HepG2 (cell line): ENCODE results near the gene TMTC2. TPM values are rescaled to one million over a fixed set of nuclear protein-coding genes. Genes with fewer than 3 reads are reported as not detected.

Experiments
- ATAC-seq: fragments of 200-7000 bp; cut with Tn5 transposase; 3 replicates; pipeline ENCODE4 v1.9.1; 2020; ENCODE audit warnings: mild to moderate bottlenecking, moderate library complexity
- BruUV-seq: library from RNA; stranded (reverse); fragments of 400-500 nt; replicated peaks from 2 replicates; lab custom pipeline; 2021; lab: Mats Ljungman, UMichigan
- CTCF ChIA-PET: fragments of 300-600 bp; formaldehyde crosslinking; extraction: SDS; loops from one replicate; lab custom pipeline; 2021; ENCODE audit warnings: low total read pairs, inconsistent platforms, low intra/inter-chr PET ratio; lab: Yijun Ruan, JAX
- POLR2A ChIA-PET: fragments of 350-600 bp; sonication (Branson Sonifier 250); formaldehyde crosslinking; loops from one replicate; lab custom pipeline; 2020; ENCODE audit warnings: antibody characterized with exemption, inconsistent platforms; lab: Yijun Ruan, JAX
- DNase-seq: peaks from one replicate; pipeline ENCODE4 v3.0.0-alpha.2; 2015; ENCODE audit warnings: low spot score
- FAIRE-seq: peaks from 3 replicates; lab custom pipeline; 2011; peaks lifted over from hg19 to GRCh38; lab: Jason Lieb, UNC
- H2AFZ ChIP-seq: one replicate; pipeline ENCODE4 v1.6.1; 2011; ENCODE audit warnings: low read length, inconsistent platforms
- H3K27ac ChIP-seq: fragments of 300-600 bp; 3 replicates; pipeline ENCODE4 v1.8.0; 2011; ENCODE audit warnings: mixed run types, mild to moderate bottlenecking, mixed read lengths, low read length, inconsistent platforms; ENCODE audit not compliant: insufficient read depth; ENCODE audit errors: extremely low read length
- H3K27me3 ChIP-seq, 2 experiments: fragments of 200-600 bp in 1 of 2; 2 replicates in 1 of 2; 3 replicates in 1 of 2; pipeline versions ENCODE4 v1.6.0 to v1.8.0; 2011; ENCODE audit warnings: low read length in 2 of 2, mild to moderate bottlenecking in 2 of 2, moderate library complexity in 2 of 2, inconsistent platforms in 1 of 2; ENCODE audit not compliant: insufficient read depth in 2 of 2, control insufficient read depth in 1 of 2
- H3K36me3 ChIP-seq, 2 experiments: fragments of 200-600 bp in 1 of 2; replicated peaks in 1 of 2; 2 replicates in 1 of 2; 3 replicates in 1 of 2; pipeline versions ENCODE4 v1.5.1 to v1.8.0; 2011; ENCODE audit warnings: low read length in 2 of 2, inconsistent platforms in 1 of 2; ENCODE audit not compliant: insufficient read depth in 2 of 2, control insufficient read depth in 1 of 2
- H3K4me1 ChIP-seq: 2 replicates; pipeline ENCODE4 v1.5.1; 2012; ENCODE audit warnings: low read length, inconsistent platforms; ENCODE audit not compliant: insufficient read depth
- H3K4me2 ChIP-seq: 2 replicates; pipeline ENCODE4 v1.6.0; 2011; ENCODE audit warnings: low read depth, low read length, inconsistent platforms
- H3K4me3 ChIP-seq, 3 experiments: fragments of 200-600 bp in 1 of 3; sonication (generic), shearing (Covaris generic) in 1 of 3; replicated peaks in 1 of 3; 2 replicates each; pipeline ENCODE4 v1.5.1; 2011 to 2016; ENCODE audit warnings: low read length in 3 of 3, inconsistent platforms in 2 of 3, low read depth in 2 of 3, mild to moderate bottlenecking in 2 of 3, control low read depth in 1 of 3, mixed read lengths in 1 of 3; ENCODE audit not compliant: insufficient read depth in 1 of 3
- H3K79me2 ChIP-seq: one replicate; pipeline ENCODE4 v1.6.1; 2011; ENCODE audit warnings: low read length, inconsistent platforms; ENCODE audit not compliant: insufficient read depth
- H3K9ac ChIP-seq: 2 replicates; pipeline ENCODE4 v1.6.0; 2011; ENCODE audit warnings: mild to moderate bottlenecking, low read depth, low read length, inconsistent platforms; ENCODE audit not compliant: insufficient read depth
- H3K9me3 ChIP-seq: 2 replicates; pipeline ENCODE4 v1.5.1; 2012; ENCODE audit warnings: mild to moderate bottlenecking, low read length
- H4K20me1 ChIP-seq: 2 replicates; pipeline ENCODE4 v1.6.0; 2011; ENCODE audit warnings: inconsistent platforms, mild to moderate bottlenecking, low read length, moderate library complexity; ENCODE audit not compliant: insufficient read depth
- CHCHD3 ChIP-seq: sonication (generic); formaldehyde crosslinking; IDR thresholded peaks from 2 replicates; pipeline ENCODE4 v1.8.0; 2022; ENCODE audit warnings: mild to moderate bottlenecking, missing genetic modification reagents, moderate library complexity
- GABPB1 ChIP-seq: IDR thresholded peaks from 2 replicates; pipeline ENCODE4 v1.6.1; 2016; ENCODE audit warnings: mild to moderate bottlenecking, missing genetic modification reagents, moderate library complexity, missing compliant biosample characterization
- MAFG ChIP-seq: sonication (generic); formaldehyde crosslinking; IDR thresholded peaks from 2 replicates; pipeline ENCODE4 v1.5.1; 2020; ENCODE audit warnings: mild to moderate bottlenecking, missing genetic modification reagents
- MEF2D ChIP-seq: sonication (generic); formaldehyde crosslinking; IDR thresholded peaks from 2 replicates; pipeline ENCODE4 v1.5.1; 2020; ENCODE audit warnings: mild to moderate bottlenecking, missing genetic modification reagents
- NONO ChIP-seq, 2 experiments: fragments of 450-650 bp in 1 of 2; sonication (generic) in 1 of 2; formaldehyde crosslinking in 1 of 2; IDR thresholded peaks in 1 of 2; conservative IDR thresholded peaks in 1 of 2; 2 replicates each; pipeline versions ENCODE4 v1.6.1 to v1.8.0; 2017 to 2022; ENCODE audit warnings: mild to moderate bottlenecking in 1 of 2, missing genetic modification reagents in 1 of 2, moderate library complexity in 1 of 2
- PPARG ChIP-seq: conservative IDR thresholded peaks from 2 replicates; pipeline ENCODE4 v1.6.1; 2016; ENCODE audit warnings: missing biosample characterization, missing genetic modification reagents
- RFX5 ChIP-seq: IDR thresholded peaks from 2 replicates; pipeline ENCODE4 v1.6.1; 2011; ENCODE audit warnings: low read depth, low read length, improper control_type of control experiment
- SALL1 ChIP-seq: sonication (generic); formaldehyde crosslinking; IDR thresholded peaks from 2 replicates; pipeline ENCODE4 v1.8.0; 2022; ENCODE audit warnings: mild to moderate bottlenecking, missing genetic modification reagents
- SIN3B ChIP-seq: fragments of 150-350 bp; IDR thresholded peaks from 2 replicates; pipeline ENCODE4 v1.6.1; 2014; ENCODE audit warnings: low read length
- SKI ChIP-seq: fragments of 450-650 bp; IDR thresholded peaks from one replicate; pipeline ENCODE4 v1.6.1; 2018; ENCODE audit warnings: mild to moderate bottlenecking; ENCODE audit not compliant: partially characterized antibody
- U2AF2 ChIP-seq: fragments of 200-400 bp; formaldehyde crosslinking; IDR thresholded peaks from 2 replicates; pipeline ENCODE4 v1.6.1; 2017; ENCODE audit warnings: low read depth, mild to moderate bottlenecking, low read length
- ZNF354B ChIP-seq: sonication (generic); formaldehyde crosslinking; IDR thresholded peaks from 2 replicates; pipeline ENCODE4 v1.8.0; 2022; ENCODE audit warnings: mild to moderate bottlenecking, missing genetic modification reagents
- ZNF543 ChIP-seq: sonication (generic); formaldehyde crosslinking; IDR thresholded peaks from 2 replicates; pipeline ENCODE4 v1.4.0; 2020; ENCODE audit warnings: mild to moderate bottlenecking, missing genetic modification reagents
- ZNF547 ChIP-seq: sonication (generic); formaldehyde crosslinking; IDR thresholded peaks from 2 replicates; pipeline ENCODE4 v1.5.1; 2020; ENCODE audit warnings: mild to moderate bottlenecking, missing genetic modification reagents
- ZNF75D ChIP-seq: sonication (generic); formaldehyde crosslinking; IDR thresholded peaks from 2 replicates; pipeline ENCODE4 v1.8.1; 2023; ENCODE audit warnings: missing genetic modification reagents, mild to moderate bottlenecking, borderline replicate concordance
- ZNF83 ChIP-seq: sonication (generic); formaldehyde crosslinking; IDR thresholded peaks from 2 replicates; pipeline ENCODE4 v1.4.0; 2020; ENCODE audit warnings: missing genetic modification reagents, mild to moderate bottlenecking, borderline replicate concordance
- WGBS: methylation state at CpG from one replicate; pipeline ENCODE4 v1.1.6; 2017; ENCODE audit warnings: low lambda C conversion rate; 5-methylcytosine and 5-hydroxymethylcytosine counted together
- in situ Hi-C: cut with HindIII; loops from 2 replicates; pipeline ENCODE4 v1.10.0; 2017; ENCODE audit warnings: low pct_unique_long_range_greater_than_20kb; ENCODE audit not compliant: extremely low pct_ligation_motif_present
- intact Hi-C: fragments of 100-400 bp; cut with micrococcal nuclease; formaldehyde crosslinking; loops from one replicate; pipeline ENCODE4 v1.10.0; 2022; ENCODE audit not compliant: unreplicated experiment
- polyA plus RNA-seq, 8 experiments: library from polyadenylated mRNA; depleted of rRNA in 3 of 8; stranded (reverse) in 7 of 8; unstranded in 1 of 8; fragments of >200 nt; fragmentation: Illumina TruSeq in 4 of 8; extraction: Trizol in 4 of 8; gene quantifications; 2 replicates each; pipeline versions ENCODE4 v1.2.1 to v1.2.3, GENCODE V29; 2011 to 2016; ENCODE audit warnings: low read depth in 4 of 8, missing spikeins in 1 of 8, mixed read lengths in 1 of 8; ENCODE audit not compliant: insufficient read depth in 1 of 8
- total RNA-seq, 5 experiments: library from RNA; depleted of rRNA; stranded (reverse); fragments of >200 nt; fragmentation: Illumina TruSeq; extraction: Trizol; gene quantifications; 2 replicates each; pipeline ENCODE4 v1.2.3, GENCODE V29; 2016; ENCODE audit warnings: low read depth in 1 of 5
- TF ChIP-seq, protein P1 (sequence below): fragments of 450-650 bp; IDR thresholded peaks from 2 replicates; pipeline ENCODE4 v1.6.1; 2016
- TF ChIP-seq, protein P2 (sequence below): sonication (generic); formaldehyde crosslinking; IDR thresholded peaks from 2 replicates; pipeline ENCODE4 v1.8.1; 2022; ENCODE audit warnings: low read depth, mild to moderate bottlenecking, missing genetic modification reagents
- TF ChIP-seq, protein P3 (sequence below), 2 experiments: sonication (generic) in 1 of 2; formaldehyde crosslinking in 1 of 2; IDR thresholded peaks; 2 replicates each; pipeline versions ENCODE4 v1.5.1 to v1.6.1; 2011 to 2020; ENCODE audit warnings: borderline replicate concordance in 1 of 2, low read depth in 1 of 2, low read length in 1 of 2, mild to moderate bottlenecking in 1 of 2, missing genetic modification reagents in 1 of 2, moderate library complexity in 1 of 2

TMTC2 gene
- total and polyA plus RNA-seq, 2 of the 13 experiments (the other 11 are each of a cell fraction or from before 2014, with no cell fraction given) = 0.55 to 0.63 TPM

DNA sequence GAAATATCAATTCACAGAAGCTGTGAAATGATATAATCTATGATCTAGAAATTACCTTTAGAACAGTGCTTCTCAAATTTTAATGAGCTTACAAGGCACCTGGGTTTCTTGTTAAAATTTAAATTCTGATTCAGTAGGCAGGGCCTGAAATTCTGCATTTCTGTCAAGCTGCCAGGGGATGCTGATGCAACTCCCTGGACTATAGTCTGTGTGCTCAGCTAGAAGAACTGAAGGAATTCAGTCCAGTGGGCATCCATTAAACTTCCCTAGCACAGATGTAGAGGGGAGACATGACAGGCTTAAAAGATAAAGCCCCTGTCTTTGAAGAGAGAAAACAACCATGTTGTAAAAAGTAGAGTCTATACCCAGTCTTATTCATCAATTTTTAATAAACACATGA lies 441.8 kb downstream of the TMTC2 start (continued):
- TF ChIP-seq, protein P1, sequence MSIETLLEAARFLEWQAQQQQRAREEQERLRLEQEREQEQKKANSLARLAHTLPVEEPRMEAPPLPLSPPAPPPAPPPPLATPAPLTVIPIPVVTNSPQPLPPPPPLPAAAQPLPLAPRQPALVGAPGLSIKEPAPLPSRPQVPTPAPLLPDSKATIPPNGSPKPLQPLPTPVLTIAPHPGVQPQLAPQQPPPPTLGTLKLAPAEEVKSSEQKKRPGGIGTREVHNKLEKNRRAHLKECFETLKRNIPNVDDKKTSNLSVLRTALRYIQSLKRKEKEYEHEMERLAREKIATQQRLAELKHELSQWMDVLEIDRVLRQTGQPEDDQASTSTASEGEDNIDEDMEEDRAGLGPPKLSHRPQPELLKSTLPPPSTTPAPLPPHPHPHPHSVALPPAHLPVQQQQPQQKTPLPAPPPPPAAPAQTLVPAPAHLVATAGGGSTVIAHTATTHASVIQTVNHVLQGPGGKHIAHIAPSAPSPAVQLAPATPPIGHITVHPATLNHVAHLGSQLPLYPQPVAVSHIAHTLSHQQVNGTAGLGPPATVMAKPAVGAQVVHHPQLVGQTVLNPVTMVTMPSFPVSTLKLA = no peak
- TF ChIP-seq MEF2D (CRISPR knock-in tag) (no peak), SKI (no peak), SIN3B (no peak), ZNF543 (CRISPR knock-in tag) (no peak), GABPB1 (CRISPR knock-in tag) (no peak), MAFG (CRISPR knock-in tag) (no peak), CHCHD3 (CRISPR knock-in tag) (no peak)
- TF ChIP-seq, protein P2, sequence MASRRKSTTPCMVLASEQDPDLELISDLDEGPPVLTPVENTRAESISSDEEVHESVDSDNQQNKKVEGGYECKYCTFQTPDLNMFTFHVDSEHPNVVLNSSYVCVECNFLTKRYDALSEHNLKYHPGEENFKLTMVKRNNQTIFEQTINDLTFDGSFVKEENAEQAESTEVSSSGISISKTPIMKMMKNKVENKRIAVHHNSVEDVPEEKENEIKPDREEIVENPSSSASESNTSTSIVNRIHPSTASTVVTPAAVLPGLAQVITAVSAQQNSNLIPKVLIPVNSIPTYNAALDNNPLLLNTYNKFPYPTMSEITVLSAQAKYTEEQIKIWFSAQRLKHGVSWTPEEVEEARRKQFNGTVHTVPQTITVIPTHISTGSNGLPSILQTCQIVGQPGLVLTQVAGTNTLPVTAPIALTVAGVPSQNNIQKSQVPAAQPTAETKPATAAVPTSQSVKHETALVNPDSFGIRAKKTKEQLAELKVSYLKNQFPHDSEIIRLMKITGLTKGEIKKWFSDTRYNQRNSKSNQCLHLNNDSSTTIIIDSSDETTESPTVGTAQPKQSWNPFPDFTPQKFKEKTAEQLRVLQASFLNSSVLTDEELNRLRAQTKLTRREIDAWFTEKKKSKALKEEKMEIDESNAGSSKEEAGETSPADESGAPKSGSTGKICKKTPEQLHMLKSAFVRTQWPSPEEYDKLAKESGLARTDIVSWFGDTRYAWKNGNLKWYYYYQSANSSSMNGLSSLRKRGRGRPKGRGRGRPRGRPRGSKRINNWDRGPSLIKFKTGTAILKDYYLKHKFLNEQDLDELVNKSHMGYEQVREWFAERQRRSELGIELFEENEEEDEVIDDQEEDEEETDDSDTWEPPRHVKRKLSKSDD = no peak

DNA sequence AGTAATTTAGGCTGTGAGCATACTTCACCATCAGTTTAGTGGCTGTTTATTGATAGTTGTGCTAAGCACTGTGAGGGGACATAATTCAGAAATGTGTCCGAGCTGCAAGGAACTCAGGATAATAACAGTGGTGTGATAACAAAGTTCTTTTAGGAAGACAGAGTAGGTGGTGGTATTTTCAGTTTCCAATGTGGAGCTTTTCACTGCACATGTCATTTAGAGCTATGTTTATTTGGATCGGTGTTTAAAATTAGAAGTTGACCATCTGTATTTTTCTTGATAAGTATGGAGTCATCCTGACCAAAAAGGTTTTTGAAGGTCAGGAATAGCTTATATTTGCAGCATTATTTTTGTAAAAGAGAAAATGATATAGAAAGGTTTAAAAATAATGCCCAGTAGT lies 443.5 kb downstream of the TMTC2 start:
- CTCF ChIA-PET = no interaction called here
- no peak overlapping the region for H3K9ac ChIP-seq
- in situ Hi-C loops = no loop called here
- H3K4me1 ChIP-seq = no peaks in the 10 kb centered on the region
- no peaks in the 10 kb centered on the region for H3K36me3 ChIP-seq
- no peaks in the 10 kb centered on the region for H3K9me3 ChIP-seq
- H3K4me3 ChIP-seq = no peak overlapping the region
- FAIRE-seq (no peak), DNase-seq (no peak), ATAC-seq (no peak)
- intact Hi-C loops = no loop called here
- no peaks in the 10 kb centered on the region for H4K20me1 ChIP-seq
- no peak overlapping the region for H3K27ac ChIP-seq
- WGBS = 2% methylated on average over 2 of the region's 2 CpGs
- no peak overlapping the region for H2AFZ ChIP-seq
- no peaks in the 10 kb centered on the region for H3K79me2 ChIP-seq
- H3K27me3 ChIP-seq = no peaks in the 10 kb centered on the region
- H3K4me2 ChIP-seq = no peak overlapping the region
- no TSS peak for BruUV-seq
- POLR2A ChIA-PET = no interaction called here
- TF ChIP-seq, protein P3, sequence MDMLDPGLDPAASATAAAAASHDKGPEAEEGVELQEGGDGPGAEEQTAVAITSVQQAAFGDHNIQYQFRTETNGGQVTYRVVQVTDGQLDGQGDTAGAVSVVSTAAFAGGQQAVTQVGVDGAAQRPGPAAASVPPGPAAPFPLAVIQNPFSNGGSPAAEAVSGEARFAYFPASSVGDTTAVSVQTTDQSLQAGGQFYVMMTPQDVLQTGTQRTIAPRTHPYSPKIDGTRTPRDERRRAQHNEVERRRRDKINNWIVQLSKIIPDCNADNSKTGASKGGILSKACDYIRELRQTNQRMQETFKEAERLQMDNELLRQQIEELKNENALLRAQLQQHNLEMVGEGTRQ (IDR thresholded peaks at IDR 0.05; ENCODE audit: low read depth, low read length) = no peak
- TF ChIP-seq, protein P3 (CRISPR knock-in tag; IDR thresholded peaks at IDR 0.05; ENCODE audit: borderline replicate concordance) = no peak
- TF ChIP-seq ZNF354B (CRISPR knock-in tag) = no peak
- no peak for TF ChIP-seq U2AF2
- TF ChIP-seq ZNF75D (CRISPR knock-in tag) = no peak
- TF ChIP-seq NONO (IDR thresholded peaks at IDR 0.05) = no peak
- no peak for TF ChIP-seq NONO (CRISPR knock-in tag; conservative IDR thresholded peaks at IDR 0.05)
- no peak for TF ChIP-seq ZNF83 (CRISPR knock-in tag)
- TF ChIP-seq SALL1 (CRISPR knock-in tag) = no peak
- TF ChIP-seq ZNF547 (CRISPR knock-in tag) = no peak
- TF ChIP-seq PPARG (CRISPR knock-in tag) = no peak
- TF ChIP-seq RFX5 = no peak
